A673 (cell line): ENCODE data around the gene NCKAP1.

ENCODE experiments used
- EZH2 ChIP-seq: fragments of 200-600 bp; sonication (generic); IDR thresholded peaks from 2 replicates; pipeline ENCODE4 v1.6.1; 2017; ENCODE audit warnings: borderline replicate concordance, low read depth, mild to moderate bottlenecking, mixed read lengths, antibody characterized with exemption, low read length; ENCODE audit not compliant: poor library complexity, severe bottlenecking
- TF ChIP-seq, protein P1 (sequence below): fragments of 300-800, 200-600 bp; sonication (generic); conservative IDR thresholded peaks from 2 replicates; pipeline ENCODE4 v1.5.1; 2017; ENCODE audit warnings: low read depth, mild to moderate bottlenecking, antibody characterized with exemption, low read length, moderate library complexity, mixed read lengths

DNA sequence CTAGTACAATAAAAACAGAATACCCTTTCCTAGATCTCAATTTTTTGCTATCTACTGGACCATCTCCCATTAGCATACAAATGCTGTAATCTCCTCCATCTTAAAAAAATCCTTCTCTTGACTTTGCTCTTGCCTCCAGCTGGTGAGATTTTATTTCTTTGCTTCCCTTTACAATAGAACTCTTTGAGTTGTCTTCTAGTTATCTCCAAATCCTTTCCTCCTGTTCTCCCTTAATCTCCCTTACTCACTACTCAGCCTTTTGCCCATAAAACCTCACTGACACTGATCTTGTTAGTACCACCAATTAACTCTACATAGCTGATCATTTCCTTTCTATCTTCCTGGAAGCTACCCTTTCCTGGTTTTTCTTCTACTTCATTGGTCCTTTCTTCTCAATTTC lies 108.3 kb downstream of the NCKAP1 start:
- TF ChIP-seq, protein P1, sequence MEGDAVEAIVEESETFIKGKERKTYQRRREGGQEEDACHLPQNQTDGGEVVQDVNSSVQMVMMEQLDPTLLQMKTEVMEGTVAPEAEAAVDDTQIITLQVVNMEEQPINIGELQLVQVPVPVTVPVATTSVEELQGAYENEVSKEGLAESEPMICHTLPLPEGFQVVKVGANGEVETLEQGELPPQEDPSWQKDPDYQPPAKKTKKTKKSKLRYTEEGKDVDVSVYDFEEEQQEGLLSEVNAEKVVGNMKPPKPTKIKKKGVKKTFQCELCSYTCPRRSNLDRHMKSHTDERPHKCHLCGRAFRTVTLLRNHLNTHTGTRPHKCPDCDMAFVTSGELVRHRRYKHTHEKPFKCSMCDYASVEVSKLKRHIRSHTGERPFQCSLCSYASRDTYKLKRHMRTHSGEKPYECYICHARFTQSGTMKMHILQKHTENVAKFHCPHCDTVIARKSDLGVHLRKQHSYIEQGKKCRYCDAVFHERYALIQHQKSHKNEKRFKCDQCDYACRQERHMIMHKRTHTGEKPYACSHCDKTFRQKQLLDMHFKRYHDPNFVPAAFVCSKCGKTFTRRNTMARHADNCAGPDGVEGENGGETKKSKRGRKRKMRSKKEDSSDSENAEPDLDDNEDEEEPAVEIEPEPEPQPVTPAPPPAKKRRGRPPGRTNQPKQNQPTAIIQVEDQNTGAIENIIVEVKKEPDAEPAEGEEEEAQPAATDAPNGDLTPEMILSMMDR, result no peak
- no peak for TF ChIP-seq EZH2
